ENCODE results near the gene ZBTB7C.

- TF ChIP-seq CTCF (conservative IDR thresholded peaks at IDR 0.05 in 1 of 2, IDR thresholded peaks at IDR 0.05 in 1 of 2; ENCODE audit: extremely low read depth in 1 of 2, insufficient read depth in 1 of 2, low read depth in 1 of 2, low read length in 2 of 2) (no peak), EZH2 (IDR thresholded peaks at IDR 0.05; ENCODE audit: borderline replicate concordance, low read length) (no peak)
Observed at GRCh38 chr18:48022021-48022420, 387.2 kb downstream of the ZBTB7C start.

All from mammary epithelial cell (primary cell).